ENCODE measurements around the gene FASN. TPM values are rescaled to one million over a fixed set of nuclear protein-coding genes. Genes with fewer than 3 reads are reported as not detected.

Gene FASN
- polyA plus RNA-seq, 2 of the 4 experiments (the other 2 are of a cell fraction) = 12.9 to 169 TPM

DNA sequence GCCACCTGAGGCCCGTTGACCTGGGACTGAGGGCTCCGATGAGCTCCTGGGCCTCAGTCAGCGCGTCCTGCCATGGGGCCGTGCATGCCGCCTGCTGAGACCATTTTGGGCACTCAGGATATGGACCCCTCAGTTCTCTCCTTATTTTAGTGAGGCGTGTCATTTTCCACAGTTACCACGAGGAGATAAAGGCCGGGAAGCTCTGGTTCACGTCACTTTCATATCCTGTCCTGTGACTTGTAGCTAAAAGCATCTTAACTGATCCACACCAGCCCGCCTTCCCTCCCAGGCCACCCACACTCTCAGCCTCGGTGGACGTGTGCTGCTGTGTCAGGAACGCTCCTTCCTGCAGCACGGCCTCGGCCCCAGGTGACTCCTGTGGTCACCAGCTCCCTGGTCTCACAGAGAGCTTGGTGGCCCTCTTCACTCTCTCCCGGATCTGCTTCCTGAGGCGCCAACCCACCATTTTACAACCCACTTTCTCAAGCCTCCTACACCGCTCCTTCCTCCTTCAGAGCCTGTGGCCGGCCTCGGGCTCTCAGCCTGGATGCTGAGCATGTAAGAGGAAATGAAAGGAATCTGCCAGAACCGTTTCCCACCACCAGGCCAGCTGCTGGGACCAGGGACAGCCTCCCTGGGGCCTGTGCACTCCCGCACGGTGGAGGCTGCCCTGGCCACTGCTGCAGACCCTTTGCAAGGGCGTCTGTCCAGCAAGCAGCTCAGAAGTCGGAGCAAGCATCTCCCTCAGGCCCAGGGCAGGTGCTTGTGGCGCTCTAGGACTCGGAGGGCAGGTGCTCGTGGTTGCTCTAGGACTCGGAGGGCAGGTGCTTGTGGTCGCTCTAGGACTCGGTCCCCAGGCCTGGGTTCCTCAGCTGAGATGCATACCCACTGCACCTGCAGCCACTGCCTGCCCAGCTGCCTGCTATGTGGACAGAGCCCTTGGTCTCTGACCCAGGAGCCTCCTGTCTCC, 23.9 kb upstream of the FASN start:
- POLR2A ChIA-PET = no interaction called here
- Histone ChIP-seq H3K4me2 (no peak overlapping the region), H3K4me3 (no peak overlapping the region), H3K27ac (no peak overlapping the region), H3K9me3 (no peaks in the 10 kb centered on the region), H3K4me1 (no peaks in the 10 kb centered on the region)
- FAIRE-seq (no peak), DNase-seq (ENCODE audit: low read depth in 1 of 2, low spot score in 1 of 2) (no peak), ATAC-seq (no peak; a peak in 1 of 6 replicates)
- WGBS (ENCODE audit: missing lambda C conversion rate) = 95% methylated on average over 32 of the region's 32 CpGs
- CTCF ChIA-PET = interaction anchor here (0.7 to 2.1 kb wide), 8 partner anchors 8 to 162 kb away, joined by 3 to 6 read pairs (median 4); no protein-coding TSS in a partner anchor
- TF ChIP-seq CBX2 (IDR thresholded peaks at IDR 0.05; ENCODE audit: borderline replicate concordance, low read depth) = no peak
- no peak for TF ChIP-seq CBX8 (IDR thresholded peaks at IDR 0.05)
- TF ChIP-seq HOXA7 (CRISPR knock-in tag; IDR thresholded peaks at IDR 0.05) = no peak
- no peak for TF ChIP-seq ESRRA (IDR thresholded peaks at IDR 0.05; ENCODE audit: borderline replicate concordance, low read length)
- TF ChIP-seq MAFK (IDR thresholded peaks at IDR 0.05; ENCODE audit: partially characterized antibody) = no peak
- TF ChIP-seq JUNB (IDR thresholded peaks at IDR 0.05) = no peak
- no peak for TF ChIP-seq MYC (IDR thresholded peaks at IDR 0.05; ENCODE audit: borderline replicate concordance, low read length)
- TF ChIP-seq, protein P1, sequence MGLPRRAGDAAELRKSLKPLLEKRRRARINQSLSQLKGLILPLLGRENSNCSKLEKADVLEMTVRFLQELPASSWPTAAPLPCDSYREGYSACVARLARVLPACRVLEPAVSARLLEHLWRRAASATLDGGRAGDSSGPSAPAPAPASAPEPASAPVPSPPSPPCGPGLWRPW (IDR thresholded peaks at IDR 0.05) = no peak

DNA sequence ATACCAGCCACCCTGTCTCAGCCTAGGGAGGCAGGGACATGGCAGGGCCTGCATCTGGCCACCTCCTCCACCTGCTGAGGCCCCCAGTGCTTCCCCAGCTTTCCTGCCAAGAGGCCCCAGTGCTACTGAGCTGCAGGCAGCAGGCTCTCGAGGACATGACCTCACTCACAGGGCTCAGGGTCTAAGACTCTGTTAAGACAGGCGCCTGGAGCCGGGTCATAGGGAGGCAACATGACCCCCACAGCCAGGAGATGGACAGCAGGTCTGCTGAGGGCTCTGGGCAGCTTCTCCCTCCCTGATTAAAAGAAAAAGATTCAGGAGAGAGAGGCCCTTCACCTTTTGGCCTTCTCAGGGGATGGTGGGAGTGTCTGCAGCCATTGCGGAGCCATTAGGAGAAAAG, 23.2 kb upstream of the FASN start:
- Histone ChIP-seq H3K4me1 (no peaks in the 10 kb centered on the region), H3K4me3 (no peak overlapping the region), H3K27ac (no peak overlapping the region), H3K9me3 (no peaks in the 10 kb centered on the region), H3K4me2 (no peak overlapping the region)
- POLR2A ChIA-PET = no interaction called here
- no peak for TF ChIP-seq EP300 (IDR thresholded peaks at IDR 0.05)
- TF ChIP-seq RAD21 (conservative IDR thresholded peaks at IDR 0.05 in 1 of 2, IDR thresholded peaks at IDR 0.05 in 1 of 2) = no peak
- no peak for TF ChIP-seq HOXB13 (CRISPR knock-in tag; IDR thresholded peaks at IDR 0.05; ENCODE audit: low read depth)
- TF ChIP-seq, protein P2, sequence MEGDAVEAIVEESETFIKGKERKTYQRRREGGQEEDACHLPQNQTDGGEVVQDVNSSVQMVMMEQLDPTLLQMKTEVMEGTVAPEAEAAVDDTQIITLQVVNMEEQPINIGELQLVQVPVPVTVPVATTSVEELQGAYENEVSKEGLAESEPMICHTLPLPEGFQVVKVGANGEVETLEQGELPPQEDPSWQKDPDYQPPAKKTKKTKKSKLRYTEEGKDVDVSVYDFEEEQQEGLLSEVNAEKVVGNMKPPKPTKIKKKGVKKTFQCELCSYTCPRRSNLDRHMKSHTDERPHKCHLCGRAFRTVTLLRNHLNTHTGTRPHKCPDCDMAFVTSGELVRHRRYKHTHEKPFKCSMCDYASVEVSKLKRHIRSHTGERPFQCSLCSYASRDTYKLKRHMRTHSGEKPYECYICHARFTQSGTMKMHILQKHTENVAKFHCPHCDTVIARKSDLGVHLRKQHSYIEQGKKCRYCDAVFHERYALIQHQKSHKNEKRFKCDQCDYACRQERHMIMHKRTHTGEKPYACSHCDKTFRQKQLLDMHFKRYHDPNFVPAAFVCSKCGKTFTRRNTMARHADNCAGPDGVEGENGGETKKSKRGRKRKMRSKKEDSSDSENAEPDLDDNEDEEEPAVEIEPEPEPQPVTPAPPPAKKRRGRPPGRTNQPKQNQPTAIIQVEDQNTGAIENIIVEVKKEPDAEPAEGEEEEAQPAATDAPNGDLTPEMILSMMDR (IDR thresholded peaks at IDR 0.05) = no peak
- TF ChIP-seq MYC (IDR thresholded peaks at IDR 0.05; ENCODE audit: borderline replicate concordance, low read length) = no peak
- TF ChIP-seq JUN (IDR thresholded peaks at IDR 0.05) = no peak
- TF ChIP-seq SMC3 (IDR thresholded peaks at IDR 0.05) = no peak
- CTCF ChIA-PET = interaction anchor here (0.7 to 2.1 kb wide), 7 partner anchors 9 to 162 kb away, joined by 3 to 6 read pairs (median 3); no protein-coding TSS in a partner anchor
- FAIRE-seq = no peak
- no peak for DNase-seq (ENCODE audit: low read depth in 1 of 2, low spot score in 1 of 2)
- 95% methylated on average over 4 of the region's 4 CpGs for WGBS (ENCODE audit: missing lambda C conversion rate)
- ATAC-seq = no peak

DNA sequence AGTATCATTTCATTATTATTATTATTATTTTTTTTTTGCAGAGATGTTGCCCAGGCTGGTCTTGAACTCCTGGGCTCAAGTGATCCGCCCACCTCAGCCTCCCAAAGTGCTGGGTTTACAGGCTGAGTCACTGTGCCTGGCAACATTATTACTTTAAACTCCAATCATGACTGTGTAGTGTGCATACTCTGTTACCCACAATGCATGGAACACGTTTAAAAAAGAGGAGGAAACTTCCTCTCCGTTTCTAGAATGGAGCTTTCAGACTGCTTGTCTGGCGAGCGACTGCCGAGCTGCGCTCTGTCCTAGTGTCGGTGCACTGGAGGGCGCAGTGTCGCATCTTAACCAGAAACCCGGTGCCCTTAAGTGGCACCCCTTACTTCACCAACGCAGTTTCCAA, 22.1 kb upstream of the FASN start:
- CTCF ChIA-PET = interaction anchor here (0.6 kb wide), 1 partner anchor 270 kb away, joined by 3 read pairs; no protein-coding TSS in a partner anchor
- POLR2A ChIA-PET = no interaction called here
- FAIRE-seq (no peak), DNase-seq (ENCODE audit: low read depth in 1 of 2, low spot score in 1 of 2) (no peak), ATAC-seq (peak in 1 of 2 experiments; percentile 24; a peak in 2 of 6 replicates)
- H3K9me3 ChIP-seq = no peaks in the 10 kb centered on the region
- no peak overlapping the region for H3K4me3 ChIP-seq
- 88% methylated on average over 12 of the region's 12 CpGs for WGBS (ENCODE audit: missing lambda C conversion rate)
- no peak overlapping the region for H3K27ac ChIP-seq
- H3K4me2 ChIP-seq = no peak overlapping the region
- TF ChIP-seq, protein P3, sequence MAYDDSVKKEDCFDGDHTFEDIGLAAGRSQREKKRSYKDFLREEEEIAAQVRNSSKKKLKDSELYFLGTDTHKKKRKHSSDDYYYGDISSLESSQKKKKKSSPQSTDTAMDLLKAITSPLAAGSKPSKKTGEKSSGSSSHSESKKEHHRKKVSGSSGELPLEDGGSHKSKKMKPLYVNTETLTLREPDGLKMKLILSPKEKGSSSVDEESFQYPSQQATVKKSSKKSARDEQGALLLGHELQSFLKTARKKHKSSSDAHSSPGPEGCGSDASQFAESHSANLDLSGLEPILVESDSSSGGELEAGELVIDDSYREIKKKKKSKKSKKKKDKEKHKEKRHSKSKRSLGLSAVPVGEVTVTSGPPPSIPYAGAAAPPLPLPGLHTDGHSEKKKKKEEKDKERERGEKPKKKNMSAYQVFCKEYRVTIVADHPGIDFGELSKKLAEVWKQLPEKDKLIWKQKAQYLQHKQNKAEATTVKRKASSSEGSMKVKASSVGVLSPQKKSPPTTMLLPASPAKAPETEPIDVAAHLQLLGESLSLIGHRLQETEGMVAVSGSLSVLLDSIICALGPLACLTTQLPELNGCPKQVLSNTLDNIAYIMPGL (CRISPR knock-in tag; IDR thresholded peaks at IDR 0.05; ENCODE audit: borderline replicate concordance) = no peak
- TF ChIP-seq RCOR1 (IDR thresholded peaks at IDR 0.05; ENCODE audit: low read depth, low read length) = no peak
- no peak for TF ChIP-seq ZNF302 (CRISPR knock-in tag; IDR thresholded peaks at IDR 0.05)
- no peak for TF ChIP-seq CEBPB (IDR thresholded peaks at IDR 0.05)
- TF ChIP-seq ESRRA (IDR thresholded peaks at IDR 0.05; ENCODE audit: borderline replicate concordance, low read length) = no peak
- TF ChIP-seq, protein P4, sequence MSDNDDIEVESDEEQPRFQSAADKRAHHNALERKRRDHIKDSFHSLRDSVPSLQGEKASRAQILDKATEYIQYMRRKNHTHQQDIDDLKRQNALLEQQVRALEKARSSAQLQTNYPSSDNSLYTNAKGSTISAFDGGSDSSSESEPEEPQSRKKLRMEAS (IDR thresholded peaks at IDR 0.05) = no peak
- H3K4me1 ChIP-seq = no peaks in the 10 kb centered on the region

Data from A549 (cell line).